ENCODE measurements around the gene PRRC2B.

GRCh38 chr9:131487001-131487400, 93.1 kb downstream of the PRRC2B start:
- no peak for TF ChIP-seq CTCF (IDR thresholded peaks at IDR 0.05)
- no peak for TF ChIP-seq POLR2A (IDR thresholded peaks at IDR 0.05)
